CD4-positive, alpha-beta T cell treated with Interleukin-17A for 1 hour (primary cell): ENCODE data around the gene SHD.

ENCODE experiments used
- DNase-seq: peaks from one replicate; pipeline ENCODE4 v3.0.0-alpha.2; 2020

The SHD gene

DNA sequence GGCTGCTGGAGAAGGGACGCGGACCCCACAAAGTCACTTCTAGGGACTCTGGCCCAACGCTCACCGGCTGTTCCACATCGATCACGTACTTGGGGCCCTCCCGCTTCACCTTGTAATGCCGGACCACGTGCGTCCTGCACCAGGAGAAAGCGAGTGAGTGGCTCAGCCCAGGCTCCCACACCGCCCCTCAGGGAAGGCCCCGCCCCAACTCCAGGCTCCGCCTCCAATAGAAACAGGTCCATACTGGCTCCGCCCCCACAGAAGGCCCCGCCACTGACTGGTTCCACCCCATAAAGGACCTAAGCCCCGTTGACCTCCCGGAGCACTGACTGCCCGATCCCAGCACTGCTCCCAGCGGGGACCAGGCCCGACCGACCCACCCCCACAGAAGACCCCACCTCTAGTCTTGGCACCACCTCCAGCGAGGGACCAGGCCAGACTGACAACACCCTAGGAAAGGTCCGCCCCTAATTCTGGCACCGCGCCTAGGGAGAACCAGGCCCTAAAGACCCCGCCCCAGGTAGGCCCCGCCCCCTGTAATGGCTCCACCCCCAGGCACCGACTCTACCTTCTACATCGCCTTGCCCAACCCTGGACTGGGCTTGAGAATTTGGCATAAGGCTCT lies 48.3 kb downstream of the SHD start:
- peak; percentile 82 for DNase-seq

DNA sequence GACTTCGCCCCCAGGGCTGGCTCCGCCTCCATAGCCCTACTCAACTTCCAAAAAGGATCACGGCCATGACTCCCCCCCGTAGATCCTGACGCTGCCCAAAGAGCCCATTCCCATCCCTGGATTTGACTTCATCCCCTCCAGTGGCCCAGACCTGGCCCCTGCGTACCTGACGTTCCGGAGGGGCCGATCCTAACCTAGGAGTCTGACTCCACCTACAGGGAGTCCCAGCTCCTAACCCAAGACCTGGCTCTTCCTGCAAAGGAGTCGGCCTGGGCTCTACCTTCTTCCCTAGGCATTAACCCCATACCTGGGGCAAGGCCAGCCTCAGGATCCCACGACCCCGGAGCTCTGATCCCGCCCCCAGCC lies 48.8 kb downstream of the SHD start:
- DNase-seq, result no peak

DNA sequence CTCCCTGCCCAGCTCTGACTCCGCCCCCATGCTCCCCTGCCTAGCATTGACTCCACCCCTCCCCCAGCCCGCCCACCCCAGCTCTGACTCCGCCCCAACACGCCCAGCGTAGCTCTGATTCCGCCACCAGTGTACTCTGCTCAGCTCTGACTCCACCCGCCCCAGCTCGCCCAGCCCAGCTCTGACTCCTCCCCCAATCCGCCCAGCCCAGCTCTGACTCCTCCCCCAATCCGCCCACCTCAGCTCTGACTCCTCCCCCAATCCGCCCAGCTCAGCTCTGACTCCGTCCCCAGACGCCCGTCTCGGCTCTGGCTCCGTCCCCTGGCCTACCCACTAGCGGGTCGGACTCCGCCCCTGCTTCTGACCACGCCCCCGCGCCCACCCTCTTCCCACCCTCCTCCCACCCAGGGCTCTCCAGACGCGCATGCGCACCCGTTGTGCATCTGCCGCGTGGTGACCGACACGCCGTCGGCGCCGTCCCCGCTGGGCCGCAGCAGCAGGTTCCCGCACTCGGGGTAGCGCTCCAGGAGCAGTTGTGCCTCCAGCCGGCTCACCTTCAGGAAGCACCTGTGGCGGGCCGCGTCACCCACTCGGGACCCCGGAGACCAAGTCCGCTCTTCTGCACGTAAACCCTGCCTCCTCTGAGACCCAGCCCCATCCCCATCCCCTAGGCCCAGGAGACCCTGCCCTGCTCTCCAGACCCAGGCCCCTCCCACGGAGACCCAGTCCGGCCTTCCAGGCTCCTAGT lies 49.4 kb downstream of the SHD start:
- DNase-seq, result peak; percentile 96

DNA sequence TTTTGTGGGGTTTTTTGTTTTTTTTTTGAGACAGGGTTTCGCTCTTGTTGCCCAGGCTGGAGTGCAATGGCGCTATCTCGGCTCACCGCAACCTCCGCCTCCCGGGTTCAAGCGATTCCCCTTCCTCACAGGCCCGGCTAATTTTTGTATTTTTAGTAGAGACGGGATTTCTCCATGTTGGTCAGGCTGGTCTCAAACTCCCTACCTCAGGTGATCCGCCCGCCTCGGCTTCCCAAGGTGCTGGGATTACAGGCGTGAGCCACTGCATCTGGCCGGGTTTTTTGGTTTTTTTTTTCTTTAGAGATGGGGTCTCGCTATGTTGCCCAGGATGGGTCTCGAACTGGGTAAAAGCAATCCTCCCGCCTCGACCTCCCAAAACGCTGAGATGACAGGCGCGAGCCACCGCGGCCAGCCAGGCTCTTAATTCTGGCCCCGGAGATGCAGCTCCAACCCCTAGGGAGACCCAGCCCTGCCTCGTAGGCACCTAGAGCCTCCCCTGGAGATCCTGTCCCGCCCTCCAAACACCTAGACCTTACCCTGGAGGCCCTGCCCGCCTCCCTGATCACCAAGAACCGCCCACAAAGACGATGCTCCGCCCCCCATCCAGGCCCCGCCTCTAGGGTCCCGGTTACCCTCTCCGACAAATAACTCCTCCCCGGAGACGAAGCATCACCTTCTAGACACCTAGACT lies 50.1 kb downstream of the SHD start:
- DNase-seq, result peak; percentile 46

DNA sequence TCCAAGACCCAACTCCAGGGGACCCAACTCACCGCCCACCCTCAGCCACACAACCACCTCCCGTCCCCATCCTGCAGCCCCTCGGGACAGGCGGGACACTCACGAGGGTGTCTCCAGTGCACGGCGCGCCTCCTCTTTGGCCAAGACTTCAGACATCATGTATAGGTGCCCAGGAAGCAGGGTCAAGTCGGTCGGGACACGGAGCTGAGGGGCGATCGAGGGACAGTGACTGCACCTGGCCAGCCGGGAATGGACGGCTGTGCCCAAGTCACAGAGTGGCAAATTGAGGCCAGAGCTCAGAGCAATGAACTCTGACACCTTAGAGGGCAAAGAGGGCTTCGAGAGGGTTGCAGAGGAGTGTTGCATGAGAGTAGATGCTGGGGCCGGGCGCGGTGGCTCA lies 50.8 kb downstream of the SHD start:
- DNase-seq, result no peak

DNA sequence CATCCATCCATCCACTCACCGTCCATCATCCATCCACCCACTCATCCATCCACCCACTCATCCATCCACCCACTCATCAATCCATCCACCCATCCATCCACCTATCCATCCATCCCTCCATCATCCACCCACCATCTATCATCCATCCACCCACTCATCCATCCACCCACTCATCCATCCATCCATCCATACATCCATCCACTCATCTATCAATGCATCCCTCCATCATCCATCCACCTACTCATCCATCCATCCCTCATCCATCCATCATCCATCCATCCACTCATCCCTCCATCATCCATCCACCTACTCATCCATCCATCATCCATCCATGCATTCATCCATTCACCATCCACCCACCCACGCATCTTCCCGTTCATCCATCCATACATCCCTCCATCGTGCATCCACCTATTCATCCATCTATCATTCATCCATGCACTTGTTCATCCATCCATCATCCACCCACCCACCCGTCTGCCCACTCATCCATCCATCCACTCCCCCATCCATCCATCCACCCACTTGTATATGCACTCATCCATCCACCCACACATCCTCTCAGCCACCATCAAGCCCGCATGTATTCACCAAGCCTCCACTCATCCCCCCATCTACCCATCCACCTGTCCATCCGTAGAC lies 56.0 kb downstream of the SHD start:
- DNase-seq, result no peak

DNA sequence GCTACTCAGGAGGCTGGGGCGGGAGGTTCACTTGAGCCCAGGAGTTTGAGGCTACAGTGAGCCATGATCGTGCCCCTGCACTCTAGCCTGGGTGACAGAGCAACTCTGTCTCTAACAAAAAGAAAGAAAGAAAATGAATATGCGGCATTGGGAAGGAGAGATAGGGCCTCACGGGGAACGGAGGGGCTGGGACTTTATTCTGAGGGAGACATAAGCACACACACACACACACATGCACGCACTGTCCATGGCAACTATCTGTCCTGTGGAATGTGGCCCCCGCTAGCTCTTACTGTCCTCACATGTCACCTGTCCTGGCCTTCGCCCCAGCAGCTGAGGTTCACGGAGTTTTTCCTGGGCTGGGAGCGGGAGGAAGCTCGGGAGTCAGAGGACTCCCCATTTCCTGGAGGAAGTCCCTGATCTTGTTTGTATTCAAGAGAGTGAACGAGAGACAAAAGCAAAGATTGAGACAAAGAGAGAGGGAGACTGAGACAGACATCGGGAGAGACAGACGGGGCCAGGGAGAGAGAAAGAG lies 58.9 kb downstream of the SHD start:
- no peak for DNase-seq

DNA sequence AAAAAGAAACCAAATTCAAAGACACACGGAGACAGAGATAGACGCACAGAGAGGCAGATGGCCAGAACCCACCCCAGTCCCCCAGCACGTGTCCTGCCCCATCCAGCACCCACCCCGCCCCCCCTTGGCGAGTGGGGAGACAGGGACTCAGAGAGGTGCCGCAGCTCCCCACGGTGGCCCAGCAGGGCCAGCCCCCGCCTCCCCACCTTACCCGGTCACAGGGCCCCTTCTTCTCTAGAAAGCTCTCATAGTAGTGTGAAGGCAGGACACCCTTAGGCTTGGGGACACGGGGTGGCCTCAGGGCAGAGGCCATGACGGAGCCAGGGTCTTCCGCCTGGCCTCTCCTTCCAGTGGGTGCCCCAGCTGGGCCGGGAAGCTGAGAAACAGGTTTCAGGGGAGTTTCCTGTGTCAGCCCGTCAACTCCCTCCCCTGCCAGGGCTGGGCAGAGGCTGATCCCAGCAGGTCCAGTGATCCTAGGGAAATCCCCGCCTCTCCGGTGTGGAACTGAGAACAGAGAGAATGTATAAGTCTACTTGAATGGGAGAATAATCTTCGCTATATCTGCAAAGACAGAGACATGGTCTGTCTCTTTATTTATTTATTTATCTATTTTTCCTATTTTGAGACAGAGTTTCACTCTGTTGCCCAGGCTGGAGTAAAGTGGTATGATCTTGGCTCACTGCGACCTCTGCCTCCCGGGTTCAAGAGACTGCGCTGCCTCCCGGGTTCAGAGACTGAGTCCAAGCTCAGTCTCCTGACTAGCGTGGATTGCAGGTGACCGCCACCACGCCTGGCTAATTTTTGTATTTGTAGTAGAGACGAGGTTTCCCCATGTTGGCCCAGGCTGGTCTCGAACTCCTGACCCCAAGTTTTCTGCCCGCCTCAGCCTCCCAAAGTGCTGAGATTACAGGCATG lies 59.6 kb downstream of the SHD start, which contains the start of gene STAP2:
Gene STAP2 (minus strand): TSS at position 387 of the 915 bp plus-strand sequence. CDS start 74 bp downstream, at position 313.
- DNase-seq, result peak; percentile 16
